ENCODE data around the gene OR10H2. TPM values are rescaled to one million over a fixed set of nuclear protein-coding genes. Genes with fewer than 3 reads are reported as not detected.
"Not testable (repeated sequence)": the region's sequence is repeated elsewhere in the genome, so short reads cannot be mapped to it uniquely, and the experiment has no call there.

Gene OR10H2
- not detected for total RNA-seq

GRCh38 chr19:15727724-15728123, at the start of gene OR10H2:
Gene OR10H2 (plus strand): TSS chr19:15728024. CDS start chr19:15728044, 20 bp downstream.
- Mint-ChIP-seq H3K27ac (no peak within 1 kb of the TSS), H3K36me3 (ENCODE audit: low read depth) (no peaks in the 10 kb centered on the region), H3K27me3 (peaks cover 22% of the 10 kb centered on the region), H3K4me1 (no peaks in the 10 kb centered on the region), H3K9me3 (no peaks in the 10 kb centered on the region), H3K4me3 (no peak within 1 kb of the TSS)
- POLR2A ChIA-PET, result no interaction called here
- CTCF ChIA-PET, result no interaction called here
- DNase-seq, result no peak

- H3K4me1 Mint-ChIP-seq, result no peaks in the 10 kb centered on the region
- POLR2A ChIA-PET, result no interaction called here
- H3K27me3 Mint-ChIP-seq, result no peaks in the 10 kb centered on the region
- H3K9me3 Mint-ChIP-seq, result peaks cover 19% of the 10 kb centered on the region
- DNase-seq, result no peak
- H3K4me3 Mint-ChIP-seq, result no peak overlapping the region
- CTCF ChIA-PET, result no interaction called here
- H3K27ac Mint-ChIP-seq, result no peak overlapping the region
- H3K36me3 Mint-ChIP-seq (ENCODE audit: low read depth), result no peaks in the 10 kb centered on the region
These were observed 48.7 kb upstream of the OR10H2 start for GRCh38 chr19:15679089-15679488.

GRCh38 chr19:15679865-15680264, 48.0 kb upstream of the OR10H2 start:
- H3K4me3 Mint-ChIP-seq; H3K27me3 Mint-ChIP-seq; H3K36me3 Mint-ChIP-seq (ENCODE audit: low read depth); H3K27ac Mint-ChIP-seq; H3K4me1 Mint-ChIP-seq; POLR2A ChIA-PET; CTCF ChIA-PET; DNase-seq: not testable (repeated sequence)
- H3K9me3 Mint-ChIP-seq, result peaks cover 16% of the 10 kb centered on the region

GRCh38 chr19:15680478-15681322, 47.1 kb upstream of the OR10H2 start:
- H3K27me3 Mint-ChIP-seq, result no peaks in the 10 kb centered on the region
- no peak for DNase-seq
- CTCF ChIA-PET, result no interaction called here
- POLR2A ChIA-PET, result no interaction called here
- H3K4me3 Mint-ChIP-seq, result no peak overlapping the region
- no peaks in the 10 kb centered on the region for H3K4me1 Mint-ChIP-seq
- H3K36me3 Mint-ChIP-seq (ENCODE audit: low read depth), result no peaks in the 10 kb centered on the region
- peaks cover 14% of the 10 kb centered on the region for H3K9me3 Mint-ChIP-seq
- no peak overlapping the region for H3K27ac Mint-ChIP-seq

- Mint-ChIP-seq H3K9me3 (peaks cover 3% of the 10 kb centered on the region), H3K4me3 (no peak overlapping the region), H3K36me3 (ENCODE audit: low read depth) (no peaks in the 10 kb centered on the region), H3K4me1 (no peaks in the 10 kb centered on the region), H3K27ac (no peak overlapping the region), H3K27me3 (no peaks in the 10 kb centered on the region)
- CTCF ChIA-PET, result no interaction called here
- POLR2A ChIA-PET, result no interaction called here
- no peak for DNase-seq
These were observed 44.4 kb upstream of the OR10H2 start for GRCh38 chr19:15683411-15683810.

- H3K9me3 Mint-ChIP-seq, result no peaks in the 10 kb centered on the region
- no peak overlapping the region for H3K27ac Mint-ChIP-seq
- ChIA-PET CTCF (no interaction called here), POLR2A (no interaction called here)
- no peak for DNase-seq
- H3K36me3 Mint-ChIP-seq (ENCODE audit: low read depth), result no peaks in the 10 kb centered on the region
- peaks cover 2% of the 10 kb centered on the region for H3K27me3 Mint-ChIP-seq
- no peaks in the 10 kb centered on the region for H3K4me1 Mint-ChIP-seq
- no peak overlapping the region for H3K4me3 Mint-ChIP-seq
These were observed 43.0 kb upstream of the OR10H2 start for GRCh38 chr19:15684828-15685227.

- ChIA-PET CTCF (no interaction called here), POLR2A (no interaction called here)
- H3K27ac Mint-ChIP-seq, result no peak overlapping the region
- no peak overlapping the region for H3K4me3 Mint-ChIP-seq
- H3K27me3 Mint-ChIP-seq, result peaks cover 6% of the 10 kb centered on the region
- no peak for DNase-seq
- H3K9me3 Mint-ChIP-seq, result no peaks in the 10 kb centered on the region
- no peaks in the 10 kb centered on the region for H3K36me3 Mint-ChIP-seq (ENCODE audit: low read depth)
- H3K4me1 Mint-ChIP-seq, result no peaks in the 10 kb centered on the region
These were observed 31.1 kb upstream of the OR10H2 start for GRCh38 chr19:15696654-15697194.

GRCh38 chr19:15701757-15702533, 25.9 kb upstream of the OR10H2 start:
- Mint-ChIP-seq H3K27ac (no peak overlapping the region), H3K27me3 (peaks cover 9% of the 10 kb centered on the region), H3K36me3 (ENCODE audit: low read depth) (no peaks in the 10 kb centered on the region), H3K4me1 (no peaks in the 10 kb centered on the region), H3K4me3 (no peak overlapping the region), H3K9me3 (no peaks in the 10 kb centered on the region)
- POLR2A ChIA-PET, result no interaction called here
- no peak for DNase-seq
- CTCF ChIA-PET, result interaction anchor here (0.5 kb wide), 1 partner anchor 533 kb away, joined by 3 read pairs; no protein-coding TSS in a partner anchor

GRCh38 chr19:15702534-15702930, 25.3 kb upstream of the OR10H2 start:
- H3K4me3 Mint-ChIP-seq, result no peak overlapping the region
- H3K4me1 Mint-ChIP-seq, result no peaks in the 10 kb centered on the region
- H3K27ac Mint-ChIP-seq, result no peak overlapping the region
- ChIA-PET POLR2A (no interaction called here), CTCF (interaction anchor here (0.5 kb wide), 1 partner anchor 533 kb away, joined by 3 read pairs; no protein-coding TSS in a partner anchor)
- no peaks in the 10 kb centered on the region for H3K9me3 Mint-ChIP-seq
- peak; percentile 20 for DNase-seq
- no peaks in the 10 kb centered on the region for H3K36me3 Mint-ChIP-seq (ENCODE audit: low read depth)
- peaks cover 9% of the 10 kb centered on the region for H3K27me3 Mint-ChIP-seq

GRCh38 chr19:15714638-15715037, 13.2 kb upstream of the OR10H2 start:
- H3K36me3 Mint-ChIP-seq (ENCODE audit: low read depth), result no peaks in the 10 kb centered on the region
- H3K4me3 Mint-ChIP-seq, result no peak overlapping the region
- H3K27ac Mint-ChIP-seq, result no peak overlapping the region
- ChIA-PET CTCF (no interaction called here), POLR2A (no interaction called here)
- peaks cover 12% of the 10 kb centered on the region for H3K27me3 Mint-ChIP-seq
- DNase-seq, result no peak
- no peaks in the 10 kb centered on the region for H3K9me3 Mint-ChIP-seq
- H3K4me1 Mint-ChIP-seq, result no peaks in the 10 kb centered on the region

- Mint-ChIP-seq H3K36me3 (ENCODE audit: low read depth) (no peaks in the 10 kb centered on the region), H3K27me3 (peaks cover 10% of the 10 kb centered on the region), H3K4me3 (no peak overlapping the region), H3K4me1 (no peaks in the 10 kb centered on the region), H3K27ac (no peak overlapping the region), H3K9me3 (no peaks in the 10 kb centered on the region)
- POLR2A ChIA-PET, result no interaction called here
- CTCF ChIA-PET, result no interaction called here
- DNase-seq, result no peak
These were observed 12.2 kb upstream of the OR10H2 start for GRCh38 chr19:15715642-15716041.

- Mint-ChIP-seq H3K4me1 (no peaks in the 10 kb centered on the region), H3K27ac (no peak overlapping the region), H3K27me3 (peaks cover 8% of the 10 kb centered on the region), H3K36me3 (ENCODE audit: low read depth) (no peaks in the 10 kb centered on the region), H3K9me3 (no peaks in the 10 kb centered on the region), H3K4me3 (no peak overlapping the region)
- CTCF ChIA-PET, result interaction anchor here (0.6 kb wide), 1 partner anchor 626 kb away, joined by 4 read pairs; no protein-coding TSS in a partner anchor
- POLR2A ChIA-PET, result no interaction called here
- DNase-seq, result no peak
These were observed 10.0 kb upstream of the OR10H2 start for GRCh38 chr19:15717809-15718208.

GRCh38 chr19:15721268-15721667, 6.6 kb upstream of the OR10H2 start:
- no peaks in the 10 kb centered on the region for H3K4me1 Mint-ChIP-seq
- ChIA-PET POLR2A (no interaction called here), CTCF (no interaction called here)
- H3K27me3 Mint-ChIP-seq, result peaks cover 25% of the 10 kb centered on the region
- no peak overlapping the region for H3K4me3 Mint-ChIP-seq
- no peaks in the 10 kb centered on the region for H3K36me3 Mint-ChIP-seq (ENCODE audit: low read depth)
- H3K27ac Mint-ChIP-seq, result no peak overlapping the region
- no peak for DNase-seq
- no peaks in the 10 kb centered on the region for H3K9me3 Mint-ChIP-seq

Data from activated CD4-positive, alpha-beta memory T cell treated with anti-CD3 and anti-CD28 coated beads, Interleukin-2, amount 10 ng/mL, durations not matched to agents 7 days and 5 days (primary cell).